Heart right ventricle (tissue), 16 donors: ENCODE measurements around the gene DNAI7. TPM values are rescaled to one million over a fixed set of nuclear protein-coding genes. Genes with fewer than 3 reads are reported as not detected.

Experiments
- ATAC-seq, 8 donors: fragments of 200-7000 bp; cut with Tn5 transposase; one replicate each; pipeline ENCODE4 v1.9.1; 2020; ENCODE audit warnings: mild to moderate bottlenecking in 8 of 8, moderate library complexity in 8 of 8, moderate number of reproducible peaks in 1 of 8
- DNase-seq, 2 donors: peaks; one replicate each; pipeline ENCODE4 v3.0.0-alpha.2; 2020
- H3K27ac ChIP-seq, 10 donors: fragments of 200-600 bp; sonication (generic) in 2 of 10; one replicate each; pipeline versions ENCODE4 v1.5.0 to v1.8.0; 2020 to 2022; ENCODE audit warnings: mild to moderate bottlenecking in 3 of 10
- H3K27me3 ChIP-seq, 7 donors: fragments of 200-600 bp; one replicate each; pipeline ENCODE4 v1.8.0; 2021 to 2022; ENCODE audit warnings: mild to moderate bottlenecking in 2 of 7
- H3K36me3 ChIP-seq, 9 donors: fragments of 200-600 bp; sonication (generic) in 1 of 9; one replicate each; pipeline versions ENCODE4 v1.5.0 to v1.8.0; 2020 to 2022; ENCODE audit warnings: mild to moderate bottlenecking in 2 of 9
- H3K4me1 ChIP-seq, 9 donors: fragments of 200-600 bp; sonication (generic) in 1 of 9; one replicate each; pipeline versions ENCODE4 v1.5.0 to v1.8.0; 2020 to 2022; ENCODE audit warnings: mild to moderate bottlenecking in 4 of 9
- H3K4me3 ChIP-seq, 10 donors: fragments of 200-600 bp; sonication (generic) in 2 of 10; one replicate each; pipeline versions ENCODE4 v1.5.0 to v1.8.0; 2020 to 2022; ENCODE audit warnings: mild to moderate bottlenecking in 7 of 10, moderate library complexity in 2 of 10
- H3K9me3 ChIP-seq, 11 donors: fragments of 200-600 bp in 10 of 11; sonication (generic) in 2 of 11; one replicate each; pipeline versions ENCODE4 v1.5.0 to v1.8.0; 2013 to 2022; ENCODE audit warnings: mild to moderate bottlenecking in 2 of 11, control low read depth in 1 of 11, moderate library complexity in 1 of 11
- CTCF ChIP-seq, 9 donors: fragments of 200-600 bp; sonication (generic) in 2 of 9; IDR thresholded peaks; one replicate each; pipeline versions ENCODE4 v1.5.0 to v1.8.0; 2021 to 2022; ENCODE audit warnings: antibody characterized with exemption in 9 of 9, mild to moderate bottlenecking in 5 of 9, moderate library complexity in 1 of 9
- WGBS, 2 donors: extraction: QIAGEN DNeasy Blood & Tissue Kit; methylation state at CpG; one replicate each; pipeline ENCODE4 v1.1.7; 2013; ENCODE audit warnings: inconsistent platforms in 1 of 2; 5-methylcytosine and 5-hydroxymethylcytosine counted together
- intact Hi-C, 10 donors: fragments of 100-400 bp; cut with DNase I; formaldehyde crosslinking; loops; one replicate each; pipeline versions ENCODE4 v1.11.1 to v1.14.2; 2022
- long read RNA-seq, 3 donors: library from polyadenylated mRNA; unstranded; transcript quantifications; one replicate each; pipeline ENCODE4 v2.0.0, GENCODE V29; 2020 to 2021
- polyA plus RNA-seq, 2 donors: library from polyadenylated mRNA; stranded (reverse); fragments of 200-250 nt; gene quantifications; one replicate each; pipeline ENCODE4 v1.2.3, GENCODE V29; 2013
- total RNA-seq, 10 donors: library from RNA; stranded (reverse); fragmentation: NEBNext Ultra II Directional in 3 of 10; extraction: Animal tissue kit (Norgen Biotek cat#: 25700) in 3 of 10; gene quantifications; one replicate each; pipeline versions ENCODE4 v1.2.1 to v1.2.4, GENCODE V29; 2021 to 2023
- donor health status: Arrhythmogenic right ventricular cardiomyopathy.
- donor health status: ischemic (EF 13 %, LVEDD 7.1; RV severe dilation, severe dysfunction).
- donor health status: healthy with polysubstance abuse.
- donor health status: DM: no; HTN: yes; CAD: no.
- donor health status: DM: no; HTN: no; CAD: no.
- donor health status: ischemic (EF 25% LVEDD 6.9; RV normal size, moderate dysfunction).
- donor health status: ischemic (EF 25% LVEDD 5.7; RV mildly dilated, moderate dysfunction).
- donor health status: healthy.
- donor health status: DM: yes; HTN: yes; CAD: no.
- donor health status: Ischemic cardiomyopathy.
- donor health status: ischemic (EF 35%, LVEDD 5.7; RV mildly dilated, moderate dysfunction).
- donor health status: nonischemic (EF 11% LVEDD 7.7; RV severe dilation, severe dysfunction).
- donor health status: DM: yes; HTN: yes; CAD: no.
- donor health status: PGD.
- donor health status: ischemic (EF 29% LVEDD 5.4; RV normal size, mild dysfunction).
- donor health status: nonischemic (EF 23%, LVEDD 6.1; RV moderate dilation, normal function).

The DNAI7 gene
- total RNA-seq = 1 to 10 TPM in 4 of 10 donors, under 1 TPM in 6; 0.47 to 1.8 (median 0.86) TPM
- polyA plus RNA-seq = under 1 TPM; 0.04 to 0.15 TPM
- long read RNA-seq, donor 1, partial matches to known transcripts = 0 of 1 reads
- long read RNA-seq, donor 1, other reads (novel, unspliced or antisense) = 1 of 1 reads
- long read RNA-seq, donor 2 = 0 reads
- long read RNA-seq, donor 3, partial matches to known transcripts = 0 of 6 reads
- long read RNA-seq, donor 3, other reads (novel, unspliced or antisense) = 2 of 6 reads

GRCh38 chr12:25195056-25195971 lies at the start of gene DNAI7, which contains the start of gene ETFRF1:
TSS of gene DNAI7 (minus strand) at chr12:25195160. CDS start at chr12:25195078, 82 bp downstream.
TSS of gene ETFRF1 (plus strand) at chr12:25195237. CDS start at chr12:25203957, 8,720 bp downstream.
- Histone ChIP-seq H3K36me3 (peaks cover 0 to 9% (median 0%) of the 10 kb centered on the region in 9 donors), H3K4me1 (peaks cover 3 to 31% (median 18%) of the 10 kb centered on the region in 9 donors), H3K9me3 (no peaks in the 10 kb centered on the region), H3K27ac (peak within 1 kb of the TSS; percentile 84 to 95 (median 94)), H3K4me3 (peak within 1 kb of the TSS; percentile 43 to 84 (median 68)), H3K27me3 (no peaks in the 10 kb centered on the region)
- TF ChIP-seq CTCF (IDR thresholded peaks at IDR 0.05) = no peak
- intact Hi-C loops = loop anchor here in 3 of 10 donors (2.0 to 5.0 kb wide), 2 partner anchors 55 to 57 kb away; partner anchors contain the start of gene KRAS (in 3 of the 3)
- ATAC-seq (peak; percentile 99 to 100 (median 100)), DNase-seq (peak; percentile 98 to 99)
- WGBS, 2 donors = 0% methylated on average over 54 of the region's 54 CpGs

- Histone ChIP-seq H3K36me3 (peaks cover 0 to 42% (median 0%) of the 10 kb centered on the region in 9 donors), H3K4me1 (peaks cover 0 to 21% (median 2%) of the 10 kb centered on the region in 9 donors), H3K9me3 (no peaks in the 10 kb centered on the region), H3K4me3 (no peak overlapping the region), H3K27me3 (no peaks in the 10 kb centered on the region), H3K27ac (no peak overlapping the region)
- ATAC-seq (no peak), DNase-seq (no peak)
- TF ChIP-seq CTCF (IDR thresholded peaks at IDR 0.05) = no peak
- intact Hi-C loops = no loop called here
Observed at GRCh38 chr12:25243680-25243990, 48.7 kb upstream of the DNAI7 start.

GRCh38 chr12:25242981-25243679 lies 48.2 kb upstream of the DNAI7 start:
- intact Hi-C loops = no loop called here
- 70 to 82% methylated on average over 5 of the region's 5 CpGs for WGBS, 2 donors

More at GRCh38 chr12:25242981-25243679, 48.2 kb upstream of the DNAI7 start:
- H3K4me1 ChIP-seq = peaks cover 0 to 16% (median 0%) of the 10 kb centered on the region in 9 donors
- H3K9me3 ChIP-seq = no peaks in the 10 kb centered on the region
- H3K27ac ChIP-seq = no peak overlapping the region
- no peak for DNase-seq
- H3K4me3 ChIP-seq = no peak overlapping the region
- TF ChIP-seq CTCF (IDR thresholded peaks at IDR 0.05) = no peak
- ATAC-seq = no peak
- peaks cover 0 to 44% (median 0%) of the 10 kb centered on the region in 9 donors for H3K36me3 ChIP-seq
- H3K27me3 ChIP-seq = no peaks in the 10 kb centered on the region
